HG03097 (cell line): ENCODE results near the gene DYRK4.
"Not testable (repeated sequence)": the region's sequence is repeated elsewhere in the genome, so short reads cannot be mapped to it uniquely, and the experiment has no call there.

Experiments
- ATAC-seq: cut with Tn5 transposase; IDR thresholded peaks from one replicate; pipeline ENCODE4 v1.9.1; 2021; ENCODE audit not compliant: unreplicated experiment, low FRiP score

DYRK4 gene, protein sequence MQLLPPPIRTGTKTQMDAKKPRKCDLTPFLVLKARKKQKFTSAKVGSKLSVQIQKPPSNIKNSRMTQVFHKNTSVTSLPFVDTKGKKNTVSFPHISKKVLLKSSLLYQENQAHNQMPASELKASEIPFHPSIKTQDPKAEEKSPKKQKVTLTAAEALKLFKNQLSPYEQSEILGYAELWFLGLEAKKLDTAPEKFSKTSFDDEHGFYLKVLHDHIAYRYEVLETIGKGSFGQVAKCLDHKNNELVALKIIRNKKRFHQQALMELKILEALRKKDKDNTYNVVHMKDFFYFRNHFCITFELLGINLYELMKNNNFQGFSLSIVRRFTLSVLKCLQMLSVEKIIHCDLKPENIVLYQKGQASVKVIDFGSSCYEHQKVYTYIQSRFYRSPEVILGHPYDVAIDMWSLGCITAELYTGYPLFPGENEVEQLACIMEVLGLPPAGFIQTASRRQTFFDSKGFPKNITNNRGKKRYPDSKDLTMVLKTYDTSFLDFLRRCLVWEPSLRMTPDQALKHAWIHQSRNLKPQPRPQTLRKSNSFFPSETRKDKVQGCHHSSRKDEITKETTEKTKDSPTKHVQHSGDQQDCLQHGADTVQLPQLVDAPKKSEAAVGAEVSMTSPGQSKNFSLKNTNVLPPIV

GRCh38 chr12:4562034-4562657 is at the start of gene DYRK4:
Gene DYRK4, plus strand, starts transcription at chr12:4562208. Its CDS starts 38 bp downstream, at chr12:4562246.
- ATAC-seq, result no peak

GRCh38 chr12:4518106-4518728 is 43.8 kb upstream of the DYRK4 start:
- no peak for ATAC-seq

DNA sequence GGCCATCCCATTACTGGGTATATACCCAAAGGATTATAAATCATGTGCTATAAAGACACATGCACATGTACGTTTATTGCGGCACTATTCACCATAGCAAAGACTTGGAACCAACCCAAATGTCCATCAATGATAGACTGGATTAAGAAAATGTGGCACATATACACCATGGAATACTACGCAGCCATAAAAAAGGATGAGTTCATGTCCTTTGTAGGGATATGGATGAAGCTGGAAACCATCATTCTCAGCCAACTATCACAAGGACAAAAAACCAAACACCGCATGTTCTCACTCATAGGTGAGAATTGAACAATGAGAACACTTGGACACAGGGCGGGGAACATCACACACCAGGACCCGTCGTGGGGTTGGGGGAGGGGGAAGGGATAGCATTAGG is 38.6 kb upstream of the DYRK4 start:
- not testable (repeated sequence) for ATAC-seq

DNA sequence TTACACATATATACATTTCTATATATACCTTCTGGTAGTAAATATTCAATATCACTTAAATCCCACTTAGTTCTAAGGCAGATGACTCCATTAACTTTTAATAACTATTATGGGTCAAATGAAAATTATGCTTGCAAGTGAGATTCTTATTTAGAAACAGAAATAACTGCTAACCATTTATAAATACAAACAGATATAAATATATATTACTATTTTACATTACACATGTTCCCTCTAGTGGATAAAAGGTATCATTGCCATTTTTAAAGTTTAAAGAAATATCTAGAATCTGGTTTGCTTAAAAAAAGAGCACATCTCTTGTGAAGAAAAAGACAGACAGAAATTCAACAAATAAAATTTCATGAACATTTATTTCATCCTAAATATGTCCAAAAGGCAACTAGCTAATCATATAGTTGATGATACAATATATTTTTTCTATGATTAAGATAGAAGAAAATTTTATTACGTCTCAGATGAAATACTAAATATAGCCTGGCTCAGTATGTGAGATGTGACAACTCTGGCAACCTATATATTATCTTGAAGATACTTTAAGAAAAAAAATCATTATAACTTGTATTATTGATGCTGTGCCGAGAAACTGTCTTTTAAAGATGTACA is 35.0 kb upstream of the DYRK4 start:
- no peak for ATAC-seq

GRCh38 chr12:4530160-4530559 is 31.8 kb upstream of the DYRK4 start:
- ATAC-seq, result no peak

DNA sequence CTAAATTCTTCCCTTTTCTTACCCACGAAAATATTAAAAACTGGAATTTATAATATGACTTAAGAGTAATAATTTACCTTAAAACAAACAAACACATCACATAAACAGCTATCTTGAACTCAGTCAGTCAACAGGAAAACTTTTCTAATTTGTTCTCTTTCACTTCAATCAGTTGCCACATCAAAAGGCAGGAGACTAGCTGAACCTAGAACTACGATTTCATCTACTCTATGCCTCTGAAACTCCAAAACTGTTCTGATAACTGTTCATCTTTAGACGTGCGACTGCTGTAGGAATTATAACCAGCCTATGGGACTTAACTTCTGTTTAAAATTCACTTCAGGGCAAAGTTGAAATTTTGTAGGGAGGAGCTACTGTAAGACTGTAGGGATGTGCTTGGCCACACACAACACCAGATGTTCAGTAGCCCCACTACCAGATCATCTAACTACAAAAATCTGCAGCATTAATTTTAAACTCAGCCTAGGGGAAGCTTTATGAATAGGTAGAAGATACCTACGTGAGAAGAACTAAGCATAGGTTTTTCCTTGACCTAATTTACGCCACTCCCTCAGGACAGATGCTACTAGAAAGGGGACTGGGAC is 30.9 kb upstream of the DYRK4 start:
- ATAC-seq, result no peak

DNA sequence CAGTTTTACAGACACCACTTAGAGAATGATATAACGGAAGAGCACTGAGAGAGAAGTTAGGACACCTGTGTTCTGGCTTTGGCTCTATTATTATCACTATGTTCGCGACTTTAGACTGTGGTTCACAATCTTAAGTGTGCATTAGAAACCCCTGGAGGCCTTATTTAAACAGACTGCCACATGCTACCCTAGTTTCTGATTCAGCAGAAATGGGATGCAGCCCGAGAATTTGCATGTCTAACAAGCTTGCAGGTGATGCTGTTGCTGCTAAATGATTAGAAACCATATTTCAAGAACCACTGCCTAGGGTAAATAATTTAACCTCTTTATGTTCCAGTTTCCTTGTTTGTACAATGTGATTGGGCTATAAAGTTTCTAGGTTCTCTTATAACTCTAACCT is 26.9 kb upstream of the DYRK4 start:
- no peak for ATAC-seq

DNA sequence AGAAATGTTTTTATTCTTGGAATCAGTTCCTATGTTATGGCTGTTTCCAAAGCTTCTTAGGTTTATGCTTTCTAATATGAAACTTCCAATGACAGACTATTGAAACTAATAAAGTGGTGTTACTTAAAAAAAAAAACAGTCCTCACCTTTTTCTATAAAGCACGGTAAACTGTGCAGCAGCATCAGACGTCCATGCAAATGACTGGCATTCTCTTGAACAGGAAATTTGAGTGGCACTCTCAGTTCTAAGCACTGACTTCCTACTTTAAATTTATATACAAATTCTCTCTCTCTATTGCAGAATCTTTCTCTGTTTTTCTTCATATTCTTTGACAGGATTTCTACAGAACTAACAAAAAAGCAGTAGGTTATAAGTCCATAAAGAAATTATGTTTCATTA is 26.1 kb upstream of the DYRK4 start:
- ATAC-seq, result no peak

DNA sequence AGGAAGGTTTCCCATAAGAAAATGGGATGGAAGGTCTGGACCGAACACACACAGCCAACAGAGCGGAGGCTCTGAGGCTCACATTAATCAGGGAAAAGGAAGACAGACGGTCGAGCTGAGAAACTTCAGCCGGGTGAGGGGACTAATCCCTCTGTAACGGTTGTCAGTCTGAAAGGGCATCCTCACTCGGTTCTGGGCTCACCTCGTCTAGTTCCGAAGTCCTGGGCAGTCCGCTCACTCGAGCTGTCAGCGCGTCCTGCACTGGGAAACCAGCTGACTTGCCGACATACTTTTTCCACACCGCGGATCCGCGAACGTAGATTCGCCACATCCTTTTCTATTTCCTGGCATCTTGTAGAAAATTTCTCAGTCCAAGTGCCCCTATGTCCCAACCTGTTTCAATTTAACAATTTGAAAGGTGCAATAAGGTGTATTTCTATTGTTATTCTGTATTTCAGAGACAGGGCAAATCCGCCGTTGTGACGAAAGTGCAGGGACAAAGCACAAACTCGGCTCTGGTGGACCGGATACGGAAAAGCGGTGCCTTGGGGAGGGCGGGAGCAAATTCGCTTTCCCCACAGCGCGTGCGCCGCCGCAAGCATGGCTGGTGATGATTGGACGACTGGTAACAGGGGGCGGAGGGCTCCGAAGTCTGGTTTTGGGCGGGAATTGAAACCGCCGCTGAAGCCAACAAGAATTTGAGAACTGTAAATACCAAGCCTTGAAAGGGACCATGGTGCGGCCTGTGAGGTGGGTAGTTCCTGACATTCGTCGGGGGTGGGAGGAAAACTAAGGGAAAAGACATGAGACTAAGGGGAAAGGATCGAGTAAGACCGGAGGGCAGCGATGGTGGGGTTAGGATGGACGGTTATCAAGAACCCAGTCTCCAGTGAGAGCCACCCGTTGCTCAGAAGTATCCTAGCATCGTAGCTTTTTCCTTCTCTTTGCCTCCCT is 23.5 kb upstream of the DYRK4 start, which contains the start of gene RAD51AP1:
RAD51AP1 (plus strand) TSS at position 684 of the 954 bp plus-strand sequence; CDS start at position 734, 50 bp downstream.
- ATAC-seq, result peak; percentile 73

GRCh38 chr12:4539167-4539870 is 22.7 kb upstream of the DYRK4 start:
- ATAC-seq, result no peak

GRCh38 chr12:4540170-4540569 is 21.8 kb upstream of the DYRK4 start:
- no peak for ATAC-seq

- ATAC-seq, result no peak
These were observed 21.4 kb upstream of the DYRK4 start for GRCh38 chr12:4540638-4541037.

- ATAC-seq, result no peak
These were observed 16.8 kb upstream of the DYRK4 start for GRCh38 chr12:4545195-4545594.

DNA sequence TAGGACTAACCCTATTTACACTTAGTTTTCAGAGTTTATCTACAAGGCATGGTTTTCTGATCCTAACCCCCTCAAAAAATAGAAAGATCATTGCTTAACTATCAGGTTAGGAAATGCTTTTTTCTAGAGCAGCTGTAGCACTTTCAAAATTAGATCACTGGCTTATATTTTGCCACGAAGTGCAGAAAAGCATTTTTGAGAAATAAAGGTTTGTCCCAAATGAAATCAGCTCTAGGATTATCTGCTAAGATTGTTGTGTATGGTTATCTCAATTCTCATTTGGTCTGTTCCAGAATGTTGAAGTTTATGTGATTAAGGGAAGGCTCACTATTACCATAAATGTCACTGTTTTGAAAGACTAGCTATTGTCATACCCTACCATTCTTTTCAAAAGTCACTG is 9.8 kb upstream of the DYRK4 start:
- no peak for ATAC-seq

GRCh38 chr12:4553943-4554342 is 8.1 kb upstream of the DYRK4 start:
- no peak for ATAC-seq

DNA sequence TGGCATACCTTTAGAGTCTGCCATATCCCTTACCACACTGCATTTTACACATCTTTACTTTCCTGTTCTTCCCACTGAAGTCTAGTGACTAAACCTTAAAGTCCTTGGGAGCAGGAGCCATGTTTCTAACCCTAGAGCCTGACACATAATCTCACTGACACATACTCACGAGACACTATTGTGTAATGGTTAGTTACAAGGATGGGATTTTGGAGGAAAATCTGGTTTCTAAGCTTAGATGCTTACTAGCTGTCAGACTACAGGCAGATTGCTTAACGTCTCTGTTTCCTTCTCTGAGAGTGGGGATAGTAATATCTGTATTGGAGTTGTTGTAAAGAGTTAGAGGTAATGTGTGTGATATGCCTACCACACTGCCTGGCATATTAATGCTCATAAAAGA is 6.2 kb upstream of the DYRK4 start:
- no peak for ATAC-seq

GRCh38 chr12:4556735-4557530 is 5.1 kb upstream of the DYRK4 start:
- ATAC-seq, result no peak

GRCh38 chr12:4557586-4557985 is 4.4 kb upstream of the DYRK4 start:
- ATAC-seq, result no peak
